ENCODE results near the gene CNR2.
"Not testable (repeated sequence)": the region's sequence is repeated elsewhere in the genome, so short reads cannot be mapped to it uniquely, and the experiment has no call there.

Gene CNR2

DNA sequence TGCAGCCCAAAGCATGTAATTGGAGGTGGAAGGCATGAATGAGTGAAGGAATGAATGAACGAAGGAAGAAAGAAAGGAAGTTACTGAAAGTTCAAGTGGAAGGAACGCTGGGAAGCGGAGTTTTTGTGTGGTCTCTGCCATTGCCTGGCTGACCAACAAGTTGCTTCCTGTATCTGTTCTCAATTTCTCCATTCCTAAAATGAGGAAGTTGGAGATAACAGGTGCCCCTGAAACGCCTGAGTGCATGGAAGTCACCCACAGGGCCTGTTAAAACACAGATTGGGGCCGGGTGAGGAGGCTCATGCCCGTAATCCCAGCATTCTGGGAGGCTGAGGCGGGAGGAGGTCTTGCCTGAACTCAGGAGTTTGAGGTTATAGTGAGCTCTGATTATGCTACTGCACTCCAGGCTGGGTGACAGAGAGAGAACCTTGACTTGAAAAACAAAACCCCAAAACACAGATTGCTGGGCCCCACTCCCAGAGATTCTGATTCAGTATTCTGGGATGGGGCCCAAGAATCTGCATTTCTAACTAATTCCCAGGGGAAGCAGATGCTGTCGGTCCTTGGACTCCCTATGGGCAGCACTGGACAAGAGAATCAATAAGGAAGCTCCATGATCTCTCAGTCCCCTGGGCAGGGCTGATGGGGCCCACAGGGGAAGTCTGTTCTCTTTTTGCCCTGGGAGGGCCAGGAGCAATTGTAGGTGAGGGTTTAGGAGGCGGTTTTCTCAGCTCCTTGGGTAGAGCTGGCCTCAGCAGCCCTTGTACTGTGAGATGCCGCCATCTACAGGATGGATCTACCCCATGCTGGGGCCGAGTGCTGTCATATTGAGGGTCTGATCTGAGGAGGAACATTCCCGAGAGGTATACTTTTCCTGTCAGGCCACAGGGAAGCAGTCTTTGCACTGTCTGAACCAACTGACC, 3.3 kb upstream of the CNR2 start:
- no peak for DNase-seq

DNA sequence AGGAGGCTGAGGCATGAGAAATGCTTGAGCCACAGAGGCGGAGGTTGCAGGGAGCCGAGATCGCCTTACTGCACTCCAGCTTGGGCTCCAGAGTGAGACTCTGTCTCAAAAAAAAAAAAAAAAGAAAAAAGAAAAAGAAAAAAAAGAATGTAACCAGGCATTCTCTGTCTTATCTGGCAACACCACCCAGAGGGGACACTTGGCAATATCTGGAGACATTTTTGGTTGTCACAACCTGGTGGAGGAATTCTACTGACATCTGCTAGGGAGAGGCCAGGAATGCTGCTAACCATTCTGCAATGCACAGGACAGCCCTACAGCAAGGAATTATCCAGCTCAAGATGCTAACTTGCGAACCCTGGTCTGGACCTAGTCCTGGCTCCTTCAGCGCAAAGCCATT, 2.3 kb upstream of the CNR2 start:
- DNase-seq = no peak

DNA sequence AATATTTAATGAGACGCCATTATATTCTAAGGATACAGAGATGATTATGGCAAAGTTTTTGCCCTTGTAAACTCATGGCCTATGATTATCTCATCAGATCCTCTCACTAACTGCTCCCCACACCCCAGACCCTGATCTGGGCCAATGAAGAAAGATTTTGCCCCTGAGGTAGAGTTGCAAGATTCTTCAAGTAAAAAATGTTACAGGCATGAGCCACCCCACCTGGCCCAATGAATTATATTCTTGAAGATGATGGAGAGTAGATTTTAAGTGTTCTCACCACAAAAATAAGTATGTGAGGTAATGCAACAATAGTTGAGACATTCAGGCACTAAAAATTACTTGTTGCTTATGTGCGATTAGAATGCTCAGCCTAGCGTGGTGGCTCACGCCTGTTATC, 1.8 kb upstream of the CNR2 start:
- DNase-seq = no peak

DNA sequence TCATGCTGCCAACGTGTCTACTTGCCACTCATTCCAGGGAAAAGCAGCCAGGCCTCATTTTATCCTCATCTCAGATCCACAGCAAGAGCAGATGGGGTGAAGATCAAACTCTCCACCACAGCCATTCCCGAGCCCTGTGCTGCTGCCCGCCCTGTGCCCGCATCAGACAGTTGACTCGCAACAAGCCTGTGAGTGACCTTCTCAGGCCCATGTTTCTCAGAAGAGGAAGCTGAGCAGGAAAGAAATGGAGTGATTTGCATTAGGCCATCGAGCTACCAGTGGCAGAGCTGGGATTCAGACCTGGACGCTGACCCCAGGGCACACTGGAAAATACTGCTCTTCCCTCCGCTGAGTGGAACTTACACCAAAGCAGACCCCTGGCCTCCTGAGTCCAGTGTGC, 1.2 kb downstream of the CNR2 start:
- no peak for DNase-seq

DNA sequence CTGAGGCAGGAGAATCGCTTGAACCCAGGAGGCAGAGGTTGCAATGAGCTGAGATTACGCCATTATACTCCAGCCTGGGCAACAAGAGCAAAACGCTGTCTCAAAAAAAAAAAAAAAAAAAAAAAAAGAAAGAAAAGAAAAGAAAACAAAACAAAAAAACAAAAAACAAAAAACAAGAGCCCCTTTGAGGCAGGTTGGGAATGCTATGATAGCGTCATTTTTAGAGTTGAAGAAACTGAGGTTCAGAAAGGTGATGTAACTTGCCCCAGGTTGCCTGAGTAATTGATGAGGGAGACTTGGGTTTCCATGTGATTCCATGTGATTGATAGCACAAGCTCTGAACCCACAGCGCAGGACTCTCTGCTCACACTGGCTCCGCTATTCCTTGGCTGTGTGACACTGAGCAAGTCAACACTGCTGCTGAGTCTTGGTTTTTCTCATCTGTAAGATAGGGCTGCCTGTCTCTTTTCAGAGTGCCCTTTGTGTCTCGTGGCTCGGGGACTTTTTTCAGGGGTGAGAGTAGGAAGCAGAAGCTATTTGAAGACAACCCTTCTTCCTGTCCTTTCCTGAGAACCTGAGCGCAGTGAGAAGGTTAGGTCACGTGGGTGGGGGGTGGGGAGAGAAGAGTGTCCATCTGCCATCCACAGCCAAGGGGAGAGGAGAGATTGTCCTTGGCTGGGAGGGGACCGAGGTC, 2.5 kb downstream of the CNR2 start:
- no peak for DNase-seq

DNA sequence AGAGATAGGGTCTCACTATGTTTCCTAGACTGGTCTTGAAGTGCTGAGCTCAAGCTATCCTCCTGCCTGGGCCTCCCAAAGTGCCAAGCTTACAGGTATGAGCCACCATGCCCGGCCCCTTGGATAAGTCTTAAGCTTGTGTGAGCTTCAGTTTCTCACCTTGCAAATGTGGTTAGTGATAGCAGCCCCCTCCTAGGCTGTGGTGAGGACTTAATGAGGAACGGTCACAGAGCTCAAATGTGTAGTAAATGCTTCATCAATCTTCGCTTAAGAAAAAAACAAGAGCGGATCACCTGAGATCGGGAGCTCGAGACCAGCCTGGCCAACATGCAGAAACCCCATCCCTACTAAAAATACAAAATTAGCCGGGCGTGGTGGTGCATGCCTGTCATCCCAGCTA, 3.0 kb downstream of the CNR2 start:
- no peak for DNase-seq

DNA sequence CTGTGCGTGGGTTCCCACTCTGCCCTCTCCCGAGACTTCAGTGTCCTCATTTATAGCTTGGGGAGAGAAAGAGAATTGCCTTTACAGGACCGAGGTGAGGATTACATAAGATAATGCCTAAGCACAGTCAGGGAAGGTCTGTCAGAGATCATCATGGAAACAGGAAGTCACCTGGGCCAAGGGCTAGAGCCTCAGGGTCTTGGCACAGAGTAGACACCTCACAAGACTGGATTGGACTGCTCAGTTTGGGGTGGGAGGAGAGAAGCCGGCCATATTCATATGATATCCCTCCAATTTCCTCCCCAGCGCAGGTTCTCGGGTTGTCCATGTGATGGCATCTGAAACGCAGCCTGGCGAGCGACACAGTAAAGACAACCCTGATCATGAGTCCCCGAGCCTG, 3.8 kb downstream of the CNR2 start:
- DNase-seq = no peak

DNA sequence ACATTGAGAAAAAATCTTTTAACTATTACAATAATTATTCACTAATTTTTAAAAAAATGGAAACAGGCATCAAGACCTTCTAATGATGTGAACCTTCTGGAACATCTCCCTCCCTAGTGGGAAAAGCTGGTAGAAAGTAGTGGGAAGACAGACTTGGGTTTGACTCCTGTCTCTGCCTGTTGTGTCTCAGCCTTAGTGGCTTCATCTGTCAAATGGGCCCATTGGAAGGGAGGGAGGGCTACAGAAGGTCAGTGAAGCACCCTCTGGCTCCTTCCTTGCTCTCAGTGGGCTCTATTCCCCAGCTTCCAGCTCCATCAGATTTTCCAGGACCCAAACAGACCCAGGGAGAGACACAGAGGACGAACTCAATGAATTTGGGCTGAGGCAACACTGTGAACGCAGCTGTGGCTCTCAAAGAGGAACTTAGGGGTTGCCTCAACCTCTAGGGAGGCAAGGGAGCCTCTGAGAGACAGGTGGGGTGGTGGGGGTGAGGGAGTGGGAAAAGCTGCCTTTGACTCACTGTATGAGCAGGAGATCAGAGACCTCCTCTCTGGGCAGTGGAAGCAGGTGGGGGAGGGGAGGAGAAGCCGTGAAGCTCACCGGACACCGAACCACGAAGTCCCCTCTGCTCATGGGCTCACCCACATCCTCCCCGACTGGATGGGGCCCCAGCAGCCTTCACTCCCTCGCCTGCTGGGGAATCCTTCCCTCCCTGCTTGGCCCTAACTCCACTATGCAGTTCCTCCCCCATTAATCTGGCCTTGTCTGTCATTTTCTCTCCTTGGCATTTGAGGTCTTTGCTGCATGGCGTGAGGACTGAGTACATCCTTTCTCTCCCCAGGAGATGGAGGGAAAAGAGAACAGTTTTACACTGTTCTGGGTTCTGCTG, 4.5 kb downstream of the CNR2 start:
- no peak for DNase-seq

DNA sequence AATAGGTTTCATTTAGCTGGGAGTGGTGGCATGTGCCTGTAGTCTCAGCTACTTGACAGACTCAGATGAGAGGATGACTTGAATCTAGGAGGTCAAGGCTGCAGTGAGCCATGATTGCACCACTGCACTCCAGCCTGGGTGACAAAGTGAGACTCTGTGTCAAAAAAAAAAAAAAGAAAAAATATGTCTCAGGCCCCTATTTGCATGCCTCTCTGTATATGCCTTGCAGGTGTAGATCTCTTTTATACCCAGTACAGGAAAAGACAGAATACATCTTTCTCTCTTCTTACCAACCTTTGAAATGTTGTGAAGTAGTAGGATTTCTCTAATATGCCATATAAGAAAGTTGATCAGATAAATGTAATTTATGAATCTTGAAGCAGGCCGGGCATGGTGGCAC, 6.4 kb downstream of the CNR2 start:
- DNase-seq = no peak

DNA sequence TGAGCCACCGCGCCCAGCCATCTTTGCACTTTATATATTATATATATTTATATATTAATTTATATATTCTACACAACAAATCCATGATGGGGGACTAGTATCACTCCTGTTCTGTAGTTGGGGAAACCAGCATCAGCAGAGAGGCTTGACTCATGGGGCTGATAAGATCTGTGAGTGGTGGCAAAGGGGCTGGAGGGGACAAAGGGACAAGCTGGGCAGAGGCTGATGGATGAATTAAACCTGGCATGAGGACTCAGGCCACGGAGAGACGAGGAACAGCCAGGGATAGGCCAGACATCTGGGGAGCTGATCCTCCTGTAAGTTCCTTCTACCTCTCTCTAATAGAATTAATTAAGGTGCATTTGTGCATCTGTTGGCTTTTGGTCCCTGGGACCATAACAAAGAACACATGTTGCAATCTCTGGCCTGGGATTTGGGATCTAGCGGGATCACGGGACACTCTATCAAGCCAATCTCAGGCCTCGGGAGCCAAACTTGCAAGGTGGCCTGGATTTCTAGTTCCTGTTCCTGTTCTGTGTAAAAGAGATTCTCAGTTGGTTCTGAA, 7.6 kb downstream of the CNR2 start:
- no peak for DNase-seq

DNA sequence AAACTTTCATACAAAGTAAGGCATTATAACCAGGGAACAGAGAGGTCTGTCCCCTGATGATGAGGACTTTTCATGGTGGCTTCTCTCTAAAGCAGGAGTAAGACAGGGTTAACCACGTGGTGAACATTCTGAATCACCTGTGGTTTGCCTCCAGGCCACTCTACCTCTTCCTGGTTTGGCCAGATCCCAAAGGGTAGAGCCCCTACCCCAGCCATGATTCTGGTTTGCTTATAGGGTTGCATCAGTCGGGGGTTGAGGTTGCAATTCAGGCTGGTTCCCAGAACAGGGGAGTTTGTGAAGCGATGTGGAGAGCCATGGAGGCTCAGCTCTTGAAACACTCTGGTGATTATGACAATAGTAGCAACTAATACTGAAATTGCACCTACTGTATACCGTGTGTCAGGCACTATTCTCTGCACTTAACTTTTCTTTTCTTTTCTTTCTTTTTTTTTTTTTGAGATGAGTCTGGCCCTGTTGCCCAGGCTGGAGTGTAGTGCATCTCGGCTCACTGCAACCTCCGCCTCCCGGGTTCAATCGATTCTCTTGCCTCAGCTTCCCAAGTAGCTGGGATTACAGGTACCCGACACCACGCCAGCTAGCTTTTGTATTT, 8.3 kb downstream of the CNR2 start:
- DNase-seq = no peak

DNA sequence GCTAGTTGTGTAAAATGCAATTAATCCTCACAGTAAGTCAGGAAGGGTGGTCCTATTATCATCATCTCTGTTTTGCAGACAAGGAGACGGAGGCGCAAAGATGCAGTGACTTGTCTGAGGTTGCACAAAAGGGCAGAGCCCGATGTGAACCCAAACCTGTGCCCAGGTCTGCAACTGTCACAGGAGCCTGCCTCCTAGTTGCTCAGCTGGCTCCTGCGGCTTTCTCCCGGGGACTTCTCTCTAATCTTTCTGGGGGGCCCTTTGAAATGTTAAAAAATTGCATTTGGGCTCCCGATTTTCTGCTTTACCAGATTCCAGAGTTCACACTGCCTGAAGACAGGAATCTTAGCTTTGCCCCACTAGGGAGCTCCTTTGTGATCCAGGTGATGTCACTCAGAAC, 9.4 kb downstream of the CNR2 start:
- DNase-seq = no peak

DNA sequence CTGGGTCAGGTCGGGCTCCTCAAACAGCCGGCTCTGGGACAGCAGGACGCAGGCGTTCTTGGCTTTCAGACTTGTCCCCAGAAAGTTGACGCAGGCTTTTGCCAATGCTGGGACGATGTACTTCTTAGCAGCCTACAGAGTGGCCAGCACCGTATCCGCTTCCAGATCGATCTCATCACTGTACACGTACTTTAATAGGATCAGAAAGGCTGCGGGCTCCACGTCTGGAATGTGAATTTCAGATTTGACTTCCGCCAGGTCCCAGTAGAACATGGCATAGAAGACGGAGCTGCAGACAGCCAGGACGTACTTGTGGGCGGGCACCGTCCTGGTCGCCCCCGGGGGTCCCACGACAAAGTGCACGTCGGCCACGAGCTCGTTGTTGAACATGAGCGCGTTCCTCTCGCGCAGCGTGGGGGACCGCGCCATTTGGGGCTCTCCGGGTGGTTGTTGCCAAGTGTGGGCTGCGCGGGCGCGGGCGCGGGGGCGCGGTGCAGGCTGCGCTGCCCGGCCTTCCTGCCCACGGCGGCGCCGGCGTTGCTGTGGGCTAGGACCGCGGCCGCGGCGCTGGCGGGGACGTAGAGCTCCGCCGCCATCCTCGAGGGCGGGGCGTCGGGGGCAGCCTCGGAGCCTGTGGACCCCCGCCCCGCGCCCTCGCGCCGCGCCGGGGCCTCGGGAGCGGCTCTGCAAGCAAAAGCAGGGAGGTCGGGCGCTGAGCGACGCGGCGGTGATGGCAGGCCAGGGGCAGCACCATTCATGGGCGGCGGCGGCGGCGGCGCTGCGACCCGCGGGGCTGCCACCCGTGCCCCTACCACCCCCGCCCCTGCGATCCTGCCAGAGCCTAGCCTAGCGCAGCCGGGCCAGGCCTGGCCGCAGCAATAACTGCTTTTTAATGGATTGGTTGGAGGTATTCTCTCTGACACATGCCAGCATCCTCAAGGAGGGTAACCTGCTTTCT, 10.6 kb downstream of the CNR2 start:
- DNase-seq = no peak

DNA sequence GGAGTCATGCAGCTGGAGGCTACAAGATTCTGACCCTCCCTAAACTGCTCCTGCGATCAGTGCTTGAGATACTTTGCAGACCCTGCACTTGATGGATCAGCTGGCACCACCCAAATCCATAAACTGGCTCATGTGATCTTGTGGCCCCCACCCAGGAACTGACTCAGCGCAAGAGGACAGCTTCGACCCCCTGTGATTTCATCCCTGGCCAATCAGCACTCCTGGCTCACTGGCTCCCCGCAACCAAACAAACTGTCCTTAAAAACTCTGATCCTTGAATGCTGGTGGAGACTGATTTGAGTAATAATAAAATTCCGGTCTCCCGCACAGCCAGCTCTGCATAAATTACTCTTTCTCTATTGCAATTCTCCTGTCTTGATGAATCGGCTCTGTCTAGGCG, 13.1 kb downstream of the CNR2 start:
- not testable (repeated sequence) for DNase-seq

DNA sequence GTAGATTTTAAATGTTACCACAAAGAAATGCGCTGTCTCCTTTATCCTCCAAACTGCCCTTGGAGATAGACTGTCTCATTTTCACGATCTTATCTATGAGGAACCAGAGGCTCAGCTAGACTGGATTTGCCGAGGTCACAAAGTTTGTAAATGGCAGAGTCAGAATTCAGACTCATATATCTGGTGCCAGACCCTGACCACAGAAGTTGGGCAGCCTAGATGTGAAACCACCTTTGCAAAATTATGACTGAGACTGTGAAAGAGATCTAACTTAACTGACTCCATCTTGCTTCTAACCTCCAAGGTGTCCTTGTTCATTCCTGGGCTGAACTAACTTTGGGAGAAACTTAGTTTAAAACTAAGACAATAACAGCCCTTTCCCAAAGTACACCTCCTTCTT, 14.1 kb downstream of the CNR2 start:
- no peak for DNase-seq

DNA sequence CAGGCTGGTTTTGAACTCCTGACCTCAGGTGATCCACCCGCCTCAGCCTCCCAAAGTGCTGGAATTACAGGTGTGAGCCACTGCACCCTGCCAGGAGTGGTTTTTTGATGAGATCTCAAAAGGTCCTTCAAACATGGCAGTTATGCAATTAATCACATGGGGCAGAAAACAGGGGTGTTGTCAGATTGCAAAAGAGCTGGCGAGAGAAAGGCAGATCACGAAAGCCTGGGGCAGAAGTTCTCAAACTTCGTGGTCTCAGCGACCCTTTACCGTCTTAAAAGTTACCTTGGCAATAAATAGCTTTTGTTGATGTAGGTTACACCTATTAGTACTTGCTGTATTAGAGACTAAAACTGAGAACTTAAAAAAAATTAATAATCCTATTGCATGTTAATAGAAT, 16.1 kb downstream of the CNR2 start:
- DNase-seq = no peak

DNA sequence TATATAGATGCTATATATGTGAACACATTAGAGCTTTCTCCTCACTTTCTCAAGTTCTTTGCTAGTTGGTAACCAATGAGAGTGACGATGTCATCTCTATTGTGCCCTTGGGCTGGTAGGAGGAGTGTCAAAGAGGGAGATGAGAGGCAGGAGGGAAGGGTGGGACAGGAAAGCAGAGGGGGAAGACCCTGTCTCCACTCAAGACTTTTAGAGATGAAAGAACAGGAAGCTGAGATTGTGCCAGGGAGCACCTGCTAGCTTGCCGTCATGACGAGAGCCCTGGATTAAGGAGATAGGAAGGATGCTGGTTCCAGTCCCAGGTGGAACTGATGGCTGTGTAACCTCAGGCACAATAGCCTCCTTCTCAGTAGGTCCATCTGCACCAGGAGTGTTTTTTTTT, 16.7 kb downstream of the CNR2 start:
- DNase-seq = no peak

DNA sequence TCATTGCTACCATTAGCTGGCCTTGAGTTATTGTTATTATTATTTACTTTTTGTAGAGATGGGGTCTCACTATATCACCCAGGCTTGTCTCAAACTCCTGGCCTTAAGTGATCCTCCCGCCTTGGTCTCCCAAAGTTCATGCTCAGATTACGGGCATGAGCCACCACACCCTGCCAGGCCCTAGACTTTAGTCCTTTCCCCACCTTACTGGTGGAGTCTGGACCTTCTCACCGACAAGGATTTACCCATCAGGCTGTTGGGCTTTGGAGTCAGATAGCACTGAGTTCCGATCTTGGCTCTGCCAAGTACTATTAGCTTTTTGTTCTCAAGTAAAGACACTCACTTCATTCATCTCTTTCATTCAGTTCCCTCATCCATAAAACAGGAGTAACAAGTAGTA, 17.2 kb downstream of the CNR2 start:
- no peak for DNase-seq

DNA sequence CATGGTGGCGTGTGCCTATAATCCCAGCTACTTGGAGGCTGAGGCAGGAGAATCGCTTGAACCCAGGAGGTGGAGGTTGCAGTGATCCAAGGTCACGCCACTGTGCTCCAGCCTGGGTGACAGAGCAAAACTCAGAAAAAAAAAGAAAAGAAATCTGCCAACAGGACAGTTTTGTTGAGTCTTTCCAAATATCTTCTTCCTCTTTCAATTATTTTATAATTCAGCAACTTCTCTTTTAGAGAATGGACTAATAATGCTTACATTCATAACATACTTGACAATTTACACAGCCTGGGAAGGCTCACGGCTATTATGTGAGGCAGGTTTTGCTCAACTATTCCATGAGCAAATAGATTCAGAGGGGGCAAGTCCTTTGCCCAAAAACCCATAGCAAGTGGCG, 18.1 kb downstream of the CNR2 start:
- no peak for DNase-seq

DNA sequence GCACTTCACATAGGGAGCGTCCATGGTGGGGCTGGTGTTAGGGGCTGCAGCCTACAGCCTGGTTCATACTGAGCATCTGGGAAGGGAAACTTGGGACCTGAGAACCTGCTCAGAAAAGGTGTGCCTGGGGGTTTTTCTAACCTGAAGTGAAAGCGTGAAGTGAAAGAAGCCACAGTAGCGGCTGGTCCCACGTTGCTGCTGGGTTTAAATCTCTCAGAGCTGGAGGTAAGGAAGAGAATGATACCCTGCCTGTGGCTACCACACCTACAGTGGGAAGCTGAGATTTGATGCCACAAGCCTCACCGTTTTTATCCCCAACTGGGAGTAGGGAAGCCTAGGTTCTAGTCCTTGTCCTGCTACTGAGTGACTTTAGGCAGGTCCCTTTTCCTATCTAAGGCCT, 24.1 kb downstream of the CNR2 start:
- DNase-seq = no peak

DNA sequence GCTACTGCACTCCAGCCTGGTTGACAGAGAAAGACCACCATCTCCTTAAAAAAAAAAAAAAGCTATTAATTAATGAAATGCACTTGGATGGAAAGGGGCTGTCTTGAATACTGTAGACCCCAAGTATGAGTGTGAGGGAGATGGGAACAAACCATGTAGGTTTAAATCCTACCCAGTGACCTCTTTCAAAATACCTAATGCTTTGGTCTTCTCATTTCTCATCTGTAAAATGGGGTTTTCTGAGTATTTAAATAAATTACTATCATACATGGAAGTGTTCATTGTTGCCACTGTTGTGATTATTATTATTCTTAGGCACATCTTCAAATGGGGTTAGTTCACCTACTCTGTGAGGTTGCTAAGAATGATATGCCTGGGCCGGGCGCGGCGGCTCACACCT, 27.9 kb downstream of the CNR2 start:
- DNase-seq = no peak

Measured in activated gamma-delta T cell (primary cell).